GM18873 (cell line): ENCODE data around the gene HEMGN.

Source experiments
- ATAC-seq: cut with Tn5 transposase; IDR thresholded peaks from one replicate; pipeline ENCODE4 v1.9.1; 2021; ENCODE audit warnings: mild to moderate bottlenecking, moderate library complexity, moderate number of reproducible peaks; ENCODE audit not compliant: unreplicated experiment, low FRiP score

Gene HEMGN

DNA sequence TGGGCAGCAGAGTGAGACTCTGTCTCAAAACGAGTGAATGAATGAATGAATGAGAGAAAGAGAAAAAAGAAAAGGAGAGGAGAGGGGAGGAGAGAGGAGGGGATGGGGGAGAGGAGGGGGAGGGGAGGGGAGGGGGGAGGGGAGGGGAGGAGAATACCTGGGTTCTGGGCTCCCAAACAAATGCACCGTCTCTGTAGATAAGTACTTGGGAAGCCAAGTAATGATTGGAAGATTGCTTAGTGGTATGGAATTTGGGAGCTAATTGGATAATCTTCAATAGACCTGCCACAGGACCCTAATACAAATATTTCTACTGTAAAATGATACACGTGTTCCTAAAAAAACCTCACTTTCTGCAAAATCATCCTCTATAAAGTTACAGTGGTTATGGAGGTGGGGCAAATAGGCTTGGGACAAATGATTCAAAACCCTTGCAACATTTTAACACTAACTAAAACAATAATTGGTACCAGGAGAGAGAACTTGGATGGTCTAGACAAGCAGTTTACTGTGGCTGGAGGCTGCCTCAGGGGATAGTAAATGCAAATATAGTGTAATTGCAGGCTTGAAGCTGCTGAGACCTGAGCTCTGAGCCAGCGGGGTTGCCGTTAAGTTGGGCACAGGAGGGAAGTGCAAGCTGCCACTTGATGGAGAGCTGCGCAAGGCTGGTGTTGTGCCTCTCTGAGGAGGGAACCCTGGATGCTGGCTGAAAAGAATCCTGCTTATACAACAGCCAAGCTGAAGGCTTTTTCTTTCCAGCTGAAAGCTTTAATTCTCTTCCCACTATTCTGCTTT is 3.5 kb downstream of the HEMGN start:
- ATAC-seq: no peak

GRCh38 chr9:97933297-97933998 is 4.5 kb downstream of the HEMGN start:
- no peak for ATAC-seq

DNA sequence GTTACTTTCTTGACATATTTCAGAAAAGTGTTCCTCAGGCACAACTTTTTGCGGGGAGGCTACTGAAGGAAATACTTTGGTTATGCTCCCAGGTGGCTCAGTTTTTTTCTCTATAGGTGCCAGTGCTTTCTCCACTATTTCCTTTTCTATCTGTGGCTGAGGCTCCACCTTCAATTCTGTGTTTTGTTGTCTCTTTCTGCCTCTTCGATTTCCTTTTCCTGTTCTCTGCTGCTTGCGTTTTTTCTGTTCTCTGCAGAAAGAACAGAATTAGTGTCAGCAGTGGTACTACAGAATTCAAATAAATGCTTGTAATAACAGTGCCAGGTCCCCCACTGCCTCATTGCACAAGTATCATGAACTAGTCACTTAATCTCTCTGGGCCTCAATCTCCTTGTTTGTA is 7.0 kb downstream of the HEMGN start:
- no peak for ATAC-seq

DNA sequence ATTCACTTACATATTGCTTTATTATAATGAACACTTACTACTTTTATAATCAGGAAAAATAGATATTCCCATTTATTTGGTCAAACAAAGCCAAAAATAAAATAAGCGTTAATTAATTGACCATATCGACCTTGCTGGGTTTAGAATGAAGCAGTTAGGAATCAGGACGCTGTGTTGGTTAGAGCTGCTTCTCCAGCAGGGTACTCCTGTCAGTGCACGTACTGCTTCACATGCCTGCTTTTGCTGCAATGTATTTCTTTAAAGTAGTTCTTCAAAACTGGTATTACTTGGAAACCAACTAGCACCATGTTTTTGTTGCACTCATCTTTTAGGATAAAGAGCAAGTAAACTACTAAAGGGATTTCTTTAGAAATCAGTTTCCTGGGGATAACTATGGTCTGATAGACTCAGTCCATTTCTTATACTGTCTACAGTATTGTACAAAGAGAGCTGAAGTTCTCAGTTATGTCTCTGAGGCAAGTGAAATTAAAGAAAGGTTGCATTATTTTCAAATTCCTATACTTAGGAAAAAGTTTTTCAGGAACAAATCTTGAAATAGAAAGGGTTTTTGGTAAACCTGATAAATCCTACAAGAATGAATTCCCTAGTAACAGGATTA is 8.9 kb downstream of the HEMGN start:
- ATAC-seq: no peak

GRCh38 chr9:97925497-97926334 is 12.3 kb downstream of the HEMGN start:
- no peak for ATAC-seq

DNA sequence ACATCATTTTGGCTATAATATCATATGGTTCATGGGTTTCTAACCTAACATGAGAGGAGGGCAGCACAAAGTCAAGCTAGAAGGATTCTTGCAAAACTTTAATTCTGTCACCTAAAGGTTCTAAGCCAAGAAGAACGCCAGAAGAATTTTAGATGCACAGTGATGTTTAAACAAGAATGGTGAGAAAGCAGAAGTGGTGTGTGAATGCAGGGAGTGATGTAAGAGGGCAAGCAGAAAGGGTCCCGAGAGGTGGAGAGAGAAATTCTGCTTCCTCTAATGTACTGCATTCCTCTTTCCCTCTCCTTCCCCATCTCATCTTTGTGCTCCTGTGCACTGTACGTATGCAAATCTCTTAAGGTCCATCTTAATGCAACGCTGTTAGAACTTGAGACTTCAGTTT is 13.6 kb downstream of the HEMGN start:
- ATAC-seq: no peak

GRCh38 chr9:97923529-97924108 is 14.4 kb downstream of the HEMGN start:
- no peak for ATAC-seq

GRCh38 chr9:97921959-97922724 is 15.8 kb downstream of the HEMGN start, which contains the start of gene TRMO:
Gene TRMO, minus strand, starts transcription at chr9:97922500. Its CDS starts 7 bp downstream, at chr9:97922493.
- peak; percentile 86 for ATAC-seq

DNA sequence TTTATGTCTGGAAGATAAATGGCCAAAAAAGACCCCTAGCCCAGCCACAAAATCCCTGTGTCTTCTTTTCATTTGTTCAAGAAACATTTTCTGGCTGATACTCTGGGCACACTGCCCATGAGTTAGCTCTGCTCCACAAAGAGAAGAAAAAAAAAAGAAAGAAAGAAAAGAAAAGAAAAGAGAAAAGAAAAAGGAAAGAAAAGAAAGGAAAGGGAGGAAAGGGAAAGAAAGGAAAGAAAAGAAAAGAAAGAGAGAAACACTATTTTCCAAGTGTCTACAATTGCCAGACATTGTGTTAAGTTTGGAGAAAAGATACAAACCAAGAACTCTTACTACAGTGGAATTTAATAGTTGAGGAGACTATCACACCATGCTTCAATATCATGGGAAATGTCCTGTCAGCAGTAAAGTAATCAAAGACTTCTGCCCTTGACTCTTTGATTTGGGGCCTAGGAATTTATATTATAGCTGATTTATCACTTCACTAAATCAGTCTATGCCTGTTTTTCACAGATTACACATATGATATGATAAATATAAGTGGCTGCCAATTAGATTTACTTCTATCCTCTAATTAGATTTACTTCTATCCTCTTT is 18.7 kb downstream of the HEMGN start:
- no peak for ATAC-seq

DNA sequence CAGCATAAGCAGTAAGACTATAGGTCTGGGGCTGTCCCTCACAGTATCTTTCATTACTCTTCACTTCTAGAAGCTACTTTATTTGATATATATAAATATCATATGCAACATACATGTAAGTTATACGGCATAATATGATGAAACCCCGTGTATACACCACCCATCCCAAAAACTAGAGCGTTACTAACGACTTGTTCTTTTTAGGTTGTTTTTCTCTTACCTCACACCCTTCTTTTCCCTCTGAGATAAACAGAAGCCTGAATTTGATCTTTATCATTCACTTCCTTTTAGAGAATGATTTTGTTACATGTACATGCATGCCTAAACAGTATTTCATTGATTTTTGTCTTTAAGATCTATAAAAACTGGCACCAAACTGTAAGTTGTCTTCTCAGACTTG is 19.4 kb downstream of the HEMGN start:
- ATAC-seq: no peak

DNA sequence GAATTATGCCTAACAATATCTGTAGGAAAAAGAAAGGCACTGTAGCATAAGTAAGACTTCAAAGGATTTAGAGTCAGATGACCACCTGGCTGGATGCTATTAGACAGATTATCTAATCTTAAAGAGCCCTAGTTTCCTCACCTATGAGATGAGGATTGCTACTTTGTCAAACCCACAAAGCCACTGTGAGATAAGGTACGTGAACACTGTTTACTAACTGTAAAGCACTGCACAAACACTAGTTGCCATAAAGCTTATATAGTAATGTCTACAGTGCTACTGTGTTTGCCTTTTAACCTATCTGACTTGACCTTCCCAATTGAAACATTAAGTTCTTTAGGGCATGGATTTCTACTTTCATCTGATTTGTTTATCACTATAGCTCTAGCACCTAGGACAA is 26.0 kb downstream of the HEMGN start:
- no peak for ATAC-seq

DNA sequence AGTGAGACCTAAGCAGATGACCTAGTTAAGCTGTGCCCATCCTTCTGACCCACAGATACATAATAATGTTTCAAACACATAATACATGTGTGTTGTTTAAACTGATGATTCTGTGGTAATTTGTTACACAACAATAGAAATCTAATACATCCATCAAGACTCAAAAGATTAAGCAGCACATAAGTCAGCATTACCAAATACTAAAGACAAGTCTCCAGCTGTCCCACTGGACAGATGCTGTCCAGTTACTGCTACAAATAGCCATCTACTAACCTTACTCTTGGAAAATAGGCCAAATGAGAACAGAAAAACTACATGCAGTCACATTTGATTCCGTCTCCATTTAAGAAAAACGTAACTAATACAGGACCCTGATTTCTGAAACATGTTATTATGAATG is 26.4 kb downstream of the HEMGN start:
- ATAC-seq: no peak

DNA sequence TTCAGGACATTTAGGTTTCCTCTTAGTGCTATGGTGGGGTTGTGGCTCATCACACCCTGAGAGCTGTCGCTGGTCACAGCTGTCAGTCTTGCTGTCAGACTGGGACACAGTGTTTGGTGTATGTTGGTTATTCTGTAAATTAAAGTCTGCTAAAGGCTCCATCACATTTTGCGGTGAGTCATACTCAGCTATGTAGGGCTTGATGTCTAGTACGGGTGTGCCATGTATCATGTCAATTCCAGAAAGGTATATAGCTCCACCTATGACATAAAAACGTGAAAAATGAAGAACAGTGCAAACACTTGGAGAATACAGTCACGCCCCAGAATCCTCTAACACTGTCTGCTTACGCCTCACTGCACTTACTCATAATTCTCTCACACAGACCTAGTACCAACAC is 27.6 kb downstream of the HEMGN start:
- ATAC-seq: no peak

DNA sequence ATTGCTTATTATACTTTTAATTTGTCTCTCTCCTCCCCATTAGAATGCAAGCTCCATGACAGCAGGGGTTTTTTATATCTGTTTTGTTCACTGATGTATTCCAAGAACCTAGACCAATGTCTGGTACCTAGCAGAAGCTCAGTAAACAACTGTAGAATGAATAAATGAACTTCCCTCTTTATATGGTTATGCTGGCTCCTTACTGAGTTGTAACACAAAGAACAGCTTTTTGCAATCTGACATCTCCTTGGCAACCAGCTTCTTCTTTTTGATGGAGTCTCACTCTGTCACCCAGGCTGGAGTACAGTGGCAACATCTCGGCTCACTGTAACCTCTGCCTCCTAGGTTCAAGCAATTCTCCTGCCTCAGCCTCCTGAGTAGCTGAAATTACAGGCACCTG is 29.3 kb downstream of the HEMGN start:
- no peak for ATAC-seq

- no peak for ATAC-seq
These were observed 30.3 kb downstream of the HEMGN start for GRCh38 chr9:97907632-97908031.

GRCh38 chr9:97907046-97907445 is 30.9 kb downstream of the HEMGN start:
- no peak for ATAC-seq

GRCh38 chr9:97906236-97906831 is 31.6 kb downstream of the HEMGN start:
- no peak for ATAC-seq

GRCh38 chr9:97905228-97905627 is 32.7 kb downstream of the HEMGN start:
- no peak for ATAC-seq

DNA sequence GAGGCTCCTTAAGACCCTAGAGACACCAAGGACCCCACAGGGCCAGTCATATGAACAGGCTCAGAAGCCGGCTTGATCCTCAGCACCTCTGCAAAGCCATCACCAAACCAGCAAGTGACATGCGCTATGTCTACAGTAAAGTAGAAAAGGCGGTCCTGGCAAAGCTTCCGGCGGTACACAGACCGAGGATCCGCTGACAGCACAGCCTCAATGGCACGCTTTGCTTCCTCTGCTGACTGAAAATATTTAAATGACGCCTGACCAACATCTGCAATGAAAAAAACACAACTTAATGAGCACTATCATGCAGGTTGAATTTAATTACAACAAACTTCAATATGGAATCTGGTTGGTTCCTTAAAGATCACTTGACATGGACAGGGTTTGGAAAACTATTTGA is 33.2 kb downstream of the HEMGN start:
- no peak for ATAC-seq
